ENCODE data around the gene INF2.

The INF2 gene

GRCh38 chr14:104692261-104692938 lies 3.0 kb downstream of the INF2 start:
- no peak for TF ChIP-seq CTCF (IDR thresholded peaks at IDR 0.05; ENCODE audit: low read depth, low read length)
- DNase-seq (ENCODE audit: low read depth in 2 of 2), result no peak
- no peak overlapping the region for H3K4me3 ChIP-seq (replicated peaks in 1 of 2; ENCODE audit: low read depth in 2 of 2, low read length in 2 of 2)

GRCh38 chr14:104692939-104693315 lies 3.5 kb downstream of the INF2 start:
- DNase-seq (ENCODE audit: low read depth in 2 of 2), result no peak
- no peak for TF ChIP-seq CTCF (IDR thresholded peaks at IDR 0.05; ENCODE audit: low read depth, low read length)
- H3K4me3 ChIP-seq (replicated peaks in 1 of 2; ENCODE audit: low read depth in 2 of 2, low read length in 2 of 2), result no peak overlapping the region

- DNase-seq (ENCODE audit: low read depth in 2 of 2), result no peak
- H3K4me3 ChIP-seq (replicated peaks in 1 of 2; ENCODE audit: low read depth in 2 of 2, low read length in 2 of 2), result no peak overlapping the region
Measured at GRCh38 chr14:104693482-104694431, 4.3 kb downstream of the INF2 start.

GRCh38 chr14:104694475-104694950 lies 5.1 kb downstream of the INF2 start:
- TF ChIP-seq CTCF (IDR thresholded peaks at IDR 0.05; ENCODE audit: low read depth, low read length), result no peak
- DNase-seq (ENCODE audit: low read depth in 2 of 2), result no peak
- H3K4me3 ChIP-seq (replicated peaks in 1 of 2; ENCODE audit: low read depth in 2 of 2, low read length in 2 of 2), result no peak overlapping the region

More at GRCh38 chr14:104693482-104694431, 4.3 kb downstream of the INF2 start:
- TF ChIP-seq CTCF (IDR thresholded peaks at IDR 0.05; ENCODE audit: low read depth, low read length), result no peak

- no peak for DNase-seq (ENCODE audit: low read depth in 2 of 2)
- no peak for TF ChIP-seq CTCF (IDR thresholded peaks at IDR 0.05; ENCODE audit: low read depth, low read length)
- no peak overlapping the region for H3K4me3 ChIP-seq (replicated peaks in 1 of 2; ENCODE audit: low read depth in 2 of 2, low read length in 2 of 2)
Measured at GRCh38 chr14:104694991-104695659, 5.7 kb downstream of the INF2 start.

- TF ChIP-seq CTCF (IDR thresholded peaks at IDR 0.05; ENCODE audit: low read depth, low read length), result no peak
- DNase-seq (ENCODE audit: low read depth in 2 of 2), result no peak
- H3K4me3 ChIP-seq (replicated peaks in 1 of 2; ENCODE audit: low read depth in 2 of 2, low read length in 2 of 2), result no peak overlapping the region
Measured at GRCh38 chr14:104695660-104696000, 6.2 kb downstream of the INF2 start.

Data from cardiac fibroblast (primary cell).